ENCODE data around the gene ANGPT4. TPM values are rescaled to one million over a fixed set of nuclear protein-coding genes. Genes with fewer than 3 reads are reported as not detected.

The ANGPT4 gene
- total RNA-seq, 2 experiments from 2014 or later = not detected

- Mint-ChIP-seq H3K4me1 (ENCODE audit: low read depth) (peaks cover 5% of the 10 kb centered on the region), H3K27me3 (peaks cover 70% of the 10 kb centered on the region), H3K36me3 (ENCODE audit: low read depth) (no peaks in the 10 kb centered on the region), H3K4me3 (no peak overlapping the region), H3K9me3 (no peaks in the 10 kb centered on the region), H3K27ac (no peak overlapping the region)
- H3K27me3 ChIP-seq (ENCODE audit: control insufficient read depth in 1 of 2, insufficient read depth in 2 of 2, low read length in 2 of 2) = peaks cover 10 to 12% of the 10 kb centered on the region in 2 experiments
- ChIA-PET CTCF (no interaction called here), POLR2A (no interaction called here)
- no peak overlapping the region for H3K27ac ChIP-seq (ENCODE audit: low read depth in 1 of 2, low read length in 2 of 2)
- DNase-seq (no peak), ATAC-seq (ENCODE audit: poor library complexity) (no peak)
- no peaks in the 10 kb centered on the region for H3K36me3 ChIP-seq (ENCODE audit: insufficient read depth, low read length)
- no peak for TF ChIP-seq CTCF (IDR thresholded peaks at IDR 0.05)
- H3K4me1 ChIP-seq (ENCODE audit: insufficient read depth, low read length) = peaks cover 4% of the 10 kb centered on the region
- H3K9me3 ChIP-seq (ENCODE audit: control insufficient read depth in 1 of 2, insufficient read depth in 1 of 2, low read length in 2 of 2) = no peaks in the 10 kb centered on the region
- intact Hi-C loops (cut with DNase I, micrococcal nuclease) = no loop called here
- H3K4me3 ChIP-seq (ENCODE audit: low read length) = no peak overlapping the region
Observed at GRCh38 chr20:952196-952795, 36.2 kb upstream of the ANGPT4 start.

GRCh38 chr20:951384-952169, 35.4 kb upstream of the ANGPT4 start:
- Histone ChIP-seq H3K27me3 (ENCODE audit: control insufficient read depth in 1 of 2, insufficient read depth in 2 of 2, low read length in 2 of 2) (peaks cover 12 to 15% of the 10 kb centered on the region in 2 experiments), H3K27ac (ENCODE audit: low read depth in 1 of 2, low read length in 2 of 2) (no peak overlapping the region), H3K36me3 (ENCODE audit: insufficient read depth, low read length) (no peaks in the 10 kb centered on the region), H3K9me3 (ENCODE audit: control insufficient read depth in 1 of 2, insufficient read depth in 1 of 2, low read length in 2 of 2) (no peaks in the 10 kb centered on the region), H3K4me3 (ENCODE audit: low read length) (no peak overlapping the region), H3K4me1 (ENCODE audit: insufficient read depth, low read length) (peaks cover 4% of the 10 kb centered on the region)
- Mint-ChIP-seq H3K27me3 (peaks cover 70% of the 10 kb centered on the region), H3K36me3 (ENCODE audit: low read depth) (no peaks in the 10 kb centered on the region), H3K4me1 (ENCODE audit: low read depth) (peaks cover 4% of the 10 kb centered on the region), H3K4me3 (no peak overlapping the region), H3K27ac (no peak overlapping the region), H3K9me3 (no peaks in the 10 kb centered on the region)
- ChIA-PET POLR2A (interaction anchor here (0.6 kb wide), 1 partner anchor 135 kb away, joined by 3 read pairs; no protein-coding TSS in a partner anchor), CTCF (no interaction called here)
- intact Hi-C loops (cut with DNase I, micrococcal nuclease) = no loop called here
- ATAC-seq (ENCODE audit: poor library complexity) = no peak
- no peak for DNase-seq
- TF ChIP-seq CTCF (IDR thresholded peaks at IDR 0.05) = no peak

- POLR2A ChIA-PET = no interaction called here
- H3K27ac ChIP-seq (ENCODE audit: low read depth in 1 of 2, low read length in 2 of 2) = no peak overlapping the region
- no peak overlapping the region for H3K4me3 Mint-ChIP-seq
- intact Hi-C loops (cut with DNase I, micrococcal nuclease) = no loop called here
- no peaks in the 10 kb centered on the region for H3K9me3 ChIP-seq (ENCODE audit: control insufficient read depth in 1 of 2, insufficient read depth in 1 of 2, low read length in 2 of 2)
- ATAC-seq (ENCODE audit: poor library complexity) = no peak
- no peaks in the 10 kb centered on the region for H3K36me3 ChIP-seq (ENCODE audit: insufficient read depth, low read length)
- no peak for DNase-seq
- H3K27ac Mint-ChIP-seq = no peak overlapping the region
- CTCF ChIA-PET = no interaction called here
- H3K4me1 ChIP-seq (ENCODE audit: insufficient read depth, low read length) = no peaks in the 10 kb centered on the region
- H3K27me3 ChIP-seq (ENCODE audit: control insufficient read depth in 1 of 2, insufficient read depth in 2 of 2, low read length in 2 of 2) = peaks cover 0 to 12% of the 10 kb centered on the region in 2 experiments
- H3K9me3 Mint-ChIP-seq = no peaks in the 10 kb centered on the region
- no peaks in the 10 kb centered on the region for H3K4me1 Mint-ChIP-seq (ENCODE audit: low read depth)
- H3K27me3 Mint-ChIP-seq = peaks cover 57% of the 10 kb centered on the region
- H3K4me3 ChIP-seq (ENCODE audit: low read length) = no peak overlapping the region
- TF ChIP-seq CTCF (IDR thresholded peaks at IDR 0.05) = no peak
- H3K36me3 Mint-ChIP-seq (ENCODE audit: low read depth) = no peaks in the 10 kb centered on the region
Observed at GRCh38 chr20:949717-950116, 33.6 kb upstream of the ANGPT4 start.

All from CD4-positive, alpha-beta T cell (primary cell).